ENCODE data around the gene VTI1A.
"Not testable (repeated sequence)": the region's sequence is repeated elsewhere in the genome, so short reads cannot be mapped to it uniquely, and the experiment has no call there.

VTI1A gene

DNA sequence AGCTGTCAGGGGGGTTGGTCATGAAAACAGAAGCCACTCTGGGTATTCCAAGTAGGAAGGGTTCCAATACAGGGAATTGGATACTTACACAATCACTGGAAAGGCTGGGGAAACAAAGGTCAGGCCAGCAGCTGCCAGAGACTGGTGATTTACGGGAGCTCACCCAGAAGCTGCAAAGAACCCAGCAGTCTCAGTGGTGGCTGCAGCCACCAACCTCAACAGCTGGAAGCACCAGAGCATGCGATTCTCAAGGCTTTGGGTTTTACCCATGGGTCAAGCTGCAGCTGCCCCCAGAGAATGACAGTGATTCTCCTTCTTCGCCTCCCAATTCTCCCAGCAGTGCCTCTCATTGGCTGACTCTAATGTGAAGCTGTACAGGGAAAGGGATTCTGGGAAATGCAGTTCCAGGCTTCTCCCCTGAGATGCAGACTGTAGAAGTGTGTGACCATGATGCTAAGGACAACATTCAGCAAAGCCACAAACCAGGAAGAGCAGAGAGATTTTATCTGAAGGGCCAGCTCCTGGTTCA lies 395.9 kb downstream of the VTI1A start:
- no peak for DNase-seq

DNA sequence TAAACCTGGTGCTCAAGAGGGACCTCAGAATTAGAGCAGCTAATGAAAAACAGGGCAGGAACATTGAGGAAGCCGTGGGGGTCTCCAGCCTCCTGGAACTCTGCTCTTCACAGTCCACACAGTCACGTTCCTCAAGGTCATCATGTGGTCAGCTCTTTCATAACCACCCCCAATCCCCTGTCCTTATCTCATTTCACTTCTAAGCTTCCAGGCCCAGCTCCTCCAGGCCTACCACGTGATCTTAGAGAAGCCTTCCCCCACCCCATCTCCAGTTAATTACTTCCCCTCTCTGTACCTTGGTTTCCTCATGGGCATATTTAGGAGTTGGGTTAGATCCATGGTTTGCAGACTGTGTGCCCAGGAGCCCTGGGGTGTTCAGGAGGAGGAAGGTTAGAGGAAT lies 396.6 kb downstream of the VTI1A start:
- no peak for DNase-seq

DNA sequence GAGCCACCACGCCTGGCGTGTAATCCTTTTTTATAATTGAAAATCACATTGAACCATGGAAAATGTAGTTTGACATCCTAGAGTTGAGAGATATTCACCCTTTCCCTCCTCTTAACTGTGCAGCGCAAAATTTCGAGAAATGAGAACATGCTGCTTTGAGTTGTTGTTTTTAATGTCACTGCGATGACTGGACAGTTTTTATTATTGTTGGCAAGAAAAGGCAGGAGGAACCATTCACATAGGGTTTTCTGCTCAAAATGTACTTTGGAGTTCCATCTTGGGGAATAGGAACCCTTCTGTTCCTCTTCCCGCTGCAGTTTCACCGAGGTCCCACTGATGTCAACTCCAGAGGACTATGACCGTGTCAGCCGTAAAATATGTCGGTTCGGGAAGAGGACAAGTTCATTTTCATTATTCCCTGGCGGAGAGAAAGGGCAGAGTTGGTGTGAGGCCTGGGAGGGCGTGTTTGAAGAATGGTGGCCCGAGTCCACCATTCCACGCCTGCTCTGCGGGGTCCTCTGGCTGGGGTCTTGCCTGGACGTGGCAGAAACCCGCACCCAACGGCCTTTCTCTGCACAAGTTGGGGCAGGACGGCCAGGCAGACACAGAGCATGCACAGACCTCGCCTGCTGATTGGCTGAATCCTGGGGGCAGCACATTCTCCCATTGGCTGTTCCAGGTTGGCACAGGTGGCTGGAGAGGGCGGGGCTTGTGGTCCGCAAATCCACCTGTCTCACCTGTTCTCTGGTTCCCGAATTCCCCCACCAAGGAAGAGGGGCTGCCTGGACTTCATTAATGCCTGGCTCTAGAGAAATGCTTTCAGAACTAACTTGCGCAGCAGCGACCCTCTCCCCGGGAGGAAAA lies 397.9 kb downstream of the VTI1A start:
- DNase-seq: no peak

DNA sequence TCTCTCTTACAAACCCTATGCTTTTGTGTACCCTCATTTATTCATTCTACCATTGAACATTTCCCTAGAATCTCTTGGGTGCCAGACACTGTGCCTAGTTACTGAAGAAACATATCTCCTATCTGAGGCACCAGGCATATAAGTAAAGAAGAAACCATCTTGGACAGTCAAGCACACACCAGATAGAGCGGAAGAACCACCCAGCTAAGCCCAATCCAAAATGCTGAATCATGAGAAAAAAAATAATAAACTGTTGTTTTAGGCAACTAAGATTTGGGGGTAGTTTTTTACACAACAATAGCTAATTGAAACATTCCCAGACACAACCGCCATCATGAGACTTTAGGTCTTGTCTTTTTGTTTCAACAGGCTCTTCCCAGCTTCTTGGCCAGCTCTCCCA lies 400.8 kb downstream of the VTI1A start:
- no peak for DNase-seq

DNA sequence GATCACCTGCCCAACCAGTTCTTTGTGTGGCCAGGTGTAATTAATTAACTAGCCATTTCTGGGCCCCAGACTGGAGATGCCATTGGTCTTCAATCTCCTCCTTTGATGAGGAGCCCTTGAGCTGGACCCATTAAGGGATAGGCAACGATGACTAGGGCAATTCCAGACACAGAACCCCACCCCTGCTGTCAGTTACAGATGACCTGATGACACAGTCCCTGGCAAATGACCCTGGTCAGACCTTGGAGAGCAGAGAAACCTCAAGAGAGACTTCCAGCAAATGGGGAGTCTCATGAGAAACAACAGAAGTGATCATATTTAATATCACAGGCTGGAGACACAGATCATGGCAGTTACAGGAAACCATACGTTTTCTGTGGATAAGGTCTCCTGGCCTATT lies 401.2 kb downstream of the VTI1A start:
- DNase-seq: no peak

DNA sequence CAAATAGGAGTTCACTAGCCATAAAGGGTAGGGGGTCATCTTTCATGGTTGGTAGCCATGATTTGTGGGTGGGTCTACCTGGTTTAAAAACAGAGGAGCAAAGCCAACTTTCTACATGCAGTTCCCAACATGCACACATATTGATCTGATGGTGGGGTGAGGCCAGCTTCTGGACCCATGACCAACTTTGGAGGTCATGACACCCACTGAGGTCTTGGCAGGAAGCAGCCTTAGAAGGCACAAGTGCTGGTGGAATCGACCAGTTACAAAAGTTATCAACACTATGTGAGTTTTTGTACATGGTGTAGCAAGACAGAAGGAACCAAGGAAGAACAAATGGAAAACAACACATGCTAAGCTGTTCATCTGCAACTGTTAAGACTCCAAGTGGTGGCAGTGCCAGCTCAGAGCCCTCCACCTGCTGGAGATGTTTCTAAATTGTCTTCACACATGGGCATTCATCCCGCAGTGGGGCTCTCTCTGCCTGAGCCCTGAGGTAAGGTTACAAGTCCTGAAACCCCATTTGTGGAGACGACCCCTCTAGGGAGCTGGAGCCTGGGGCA lies 401.9 kb downstream of the VTI1A start:
- no peak for DNase-seq

DNA sequence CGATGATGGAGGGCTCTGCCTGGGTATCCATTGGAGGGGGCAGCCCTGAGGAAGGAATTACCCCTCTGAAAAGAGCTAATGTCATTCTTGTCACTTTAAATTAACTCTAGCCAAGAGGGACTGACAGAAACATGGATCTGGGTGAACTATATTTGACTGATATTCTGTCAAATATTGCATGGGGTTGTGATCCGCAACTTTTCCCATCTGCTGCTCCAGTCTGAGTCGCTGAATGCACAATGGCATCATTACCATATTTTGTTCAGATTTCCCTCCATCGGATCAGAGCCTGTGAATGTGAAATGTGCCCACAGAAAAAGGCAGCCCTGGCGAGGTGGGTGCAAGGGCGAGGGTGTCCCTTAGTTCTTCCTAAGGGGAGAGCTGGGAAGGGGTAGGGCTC lies 402.5 kb downstream of the VTI1A start:
- DNase-seq: no peak

DNA sequence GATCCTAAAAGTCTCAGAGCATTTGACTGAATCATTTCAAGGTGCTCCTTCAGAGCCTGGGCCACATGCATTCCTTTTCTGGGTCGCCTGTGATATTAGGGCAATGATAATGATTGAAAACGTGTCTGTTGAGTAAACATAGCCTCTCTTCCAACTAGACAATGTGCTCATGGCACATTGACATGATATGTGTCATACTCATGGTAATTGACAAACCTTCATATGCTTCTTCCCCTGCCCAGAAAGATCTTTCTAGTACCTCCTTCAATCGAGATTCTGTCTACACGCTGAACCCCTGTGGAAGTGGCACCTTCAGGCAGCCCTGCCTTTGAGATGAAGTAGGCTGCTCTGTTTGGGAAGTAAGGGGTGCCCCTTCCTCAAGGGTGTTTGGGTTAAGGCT lies 404.2 kb downstream of the VTI1A start:
- no peak for DNase-seq

DNA sequence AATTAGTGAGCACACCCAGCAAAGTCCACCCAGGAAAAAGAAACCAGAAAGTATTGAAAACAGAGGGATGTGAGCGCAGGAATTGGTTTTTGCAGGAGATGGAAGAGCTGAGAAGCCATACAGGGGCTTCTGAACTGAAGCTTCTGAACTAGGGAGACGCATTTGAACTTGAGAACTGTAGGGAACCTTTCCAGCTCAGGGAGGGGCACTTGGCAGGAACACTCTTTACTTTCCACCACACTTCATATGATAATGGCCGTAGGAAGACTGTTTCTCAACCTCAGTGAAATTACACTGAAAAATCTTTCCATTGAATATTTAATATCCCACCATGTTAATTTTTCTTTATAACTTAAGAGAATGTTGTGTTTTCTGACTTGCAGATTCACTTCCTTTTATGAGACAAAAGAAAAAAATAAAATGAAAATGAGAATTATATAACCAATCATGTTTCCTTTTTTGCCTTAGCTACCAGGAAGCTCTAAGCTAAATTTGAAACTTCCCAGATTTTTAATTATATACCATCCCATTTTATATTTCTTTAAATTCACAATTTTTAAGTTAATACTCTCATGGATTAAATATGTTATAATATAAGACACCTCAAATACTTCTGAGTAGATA lies 404.7 kb downstream of the VTI1A start:
- no peak for DNase-seq

DNA sequence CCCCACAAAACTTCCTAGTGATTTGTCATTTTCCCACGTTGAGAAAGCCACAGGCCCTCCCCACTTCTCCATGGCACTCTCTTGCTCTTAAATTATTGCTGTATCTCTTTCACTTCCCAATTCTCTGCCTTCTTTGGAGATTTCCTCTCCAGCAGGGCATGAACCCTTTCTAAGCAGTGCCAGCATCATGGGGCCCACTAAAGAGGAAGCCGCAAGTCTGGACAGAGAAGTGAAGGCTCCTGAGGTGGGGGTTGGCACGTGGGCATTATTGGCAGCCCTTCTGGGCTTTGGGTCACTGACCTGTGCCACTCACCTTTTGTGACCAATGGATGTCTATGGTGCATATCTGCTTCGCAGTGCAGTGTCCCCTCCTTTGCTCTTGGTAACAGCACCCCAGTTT lies 405.3 kb downstream of the VTI1A start:
- no peak for DNase-seq

DNA sequence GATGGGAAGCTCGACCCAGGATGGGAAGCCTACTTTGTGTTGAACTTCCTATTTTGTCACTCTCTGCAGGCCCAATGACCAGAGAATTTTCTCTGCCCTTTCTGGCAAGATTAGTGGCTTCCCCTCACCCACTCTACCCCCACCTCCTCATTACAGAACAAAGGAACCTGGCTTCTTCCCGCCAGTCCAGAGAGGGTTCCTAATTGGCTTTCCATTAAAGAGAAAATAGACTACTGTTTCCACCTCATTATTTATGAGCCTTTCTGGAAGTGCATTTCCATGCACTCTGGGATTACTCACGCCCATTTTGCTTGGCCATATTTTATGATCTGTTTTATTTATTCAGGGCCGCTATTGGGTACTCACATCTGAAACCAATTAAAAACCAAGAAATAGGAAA lies 408.1 kb downstream of the VTI1A start:
- no peak for DNase-seq

DNA sequence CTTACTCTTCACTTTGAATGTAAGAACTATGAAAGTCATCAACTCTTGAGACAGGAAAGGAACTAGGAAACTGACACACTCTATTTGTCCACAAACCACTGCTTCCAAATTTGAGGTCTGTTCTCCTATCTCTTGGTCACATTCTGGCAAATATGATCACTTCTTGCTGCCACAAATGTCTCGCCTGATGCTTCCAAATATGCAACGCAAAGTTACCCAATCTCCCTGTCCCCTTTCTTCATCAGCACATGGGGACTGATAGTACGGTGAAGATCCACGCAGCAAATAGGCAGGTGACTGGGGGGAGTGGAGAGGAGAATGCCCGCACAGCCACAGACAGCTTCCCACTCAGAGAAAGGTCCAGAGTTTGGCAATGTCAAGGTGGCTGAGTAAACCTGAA lies 410.5 kb downstream of the VTI1A start:
- DNase-seq: no peak

DNA sequence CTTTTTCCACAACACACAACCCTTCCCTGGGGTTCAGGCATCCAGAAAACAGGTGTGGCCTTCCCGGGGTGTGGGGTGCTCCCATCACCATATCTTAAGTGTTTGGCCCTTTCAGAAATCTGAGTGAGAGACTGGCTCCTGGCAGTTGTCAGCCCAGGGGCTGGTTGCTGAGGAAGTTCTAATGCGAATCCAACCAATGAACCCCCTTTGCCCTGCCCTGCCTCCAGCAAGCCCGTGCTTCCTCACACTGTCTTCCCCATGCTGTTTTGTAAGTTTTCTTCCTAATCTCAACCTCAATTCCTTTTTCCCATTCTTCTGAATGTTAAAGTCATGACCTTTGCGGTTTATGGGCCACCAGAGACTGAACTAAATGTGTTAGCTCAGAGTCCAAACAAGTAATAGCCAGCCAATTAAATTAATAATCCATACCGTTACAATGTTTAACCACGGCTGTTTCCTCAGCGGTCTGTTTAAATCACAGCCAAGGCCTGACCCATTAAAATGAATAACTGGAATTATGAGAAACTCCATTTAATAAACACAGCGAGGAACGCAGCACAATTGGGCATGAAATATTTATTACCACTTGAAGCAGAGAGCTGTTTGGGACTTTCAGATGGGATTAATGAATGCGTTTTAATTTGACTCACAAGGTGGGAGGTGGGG lies 412.1 kb downstream of the VTI1A start:
- no peak for DNase-seq

DNA sequence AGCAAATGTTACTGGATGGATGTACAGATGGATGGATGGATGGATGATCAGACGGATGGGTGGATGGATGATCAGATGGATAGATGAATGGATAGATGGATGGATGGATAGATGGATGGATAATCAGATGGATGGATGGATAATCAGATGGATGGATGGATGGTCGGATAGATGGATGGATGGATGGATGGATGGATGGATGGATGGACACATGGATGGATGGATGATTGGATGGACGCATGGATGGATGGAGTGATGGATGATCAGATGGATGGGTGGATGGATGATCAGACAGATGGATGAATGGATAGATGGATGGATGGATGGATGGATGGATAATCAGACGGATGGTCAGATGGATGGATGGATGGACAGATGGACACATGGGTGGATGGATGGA lies 412.8 kb downstream of the VTI1A start:
- DNase-seq: no peak

DNA sequence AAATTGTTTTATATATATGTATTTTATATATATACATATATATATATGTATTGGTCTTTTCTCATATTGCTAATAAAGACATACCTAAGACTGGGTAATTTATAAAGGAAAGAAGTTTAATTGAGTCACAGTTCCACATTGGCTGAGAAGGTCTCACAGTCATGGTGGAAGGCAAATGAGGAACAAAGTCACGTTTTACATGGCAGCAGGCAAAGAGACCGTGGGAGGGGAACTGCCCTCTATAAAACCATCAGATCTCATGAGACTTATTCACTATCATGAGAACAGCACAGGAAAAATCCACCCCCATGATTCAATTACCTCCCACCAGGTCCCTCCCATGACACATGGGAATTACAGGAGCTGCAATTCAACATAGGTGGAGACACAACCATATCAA lies 416.4 kb downstream of the VTI1A start:
- DNase-seq: not testable (repeated sequence)
